ENCODE results near the gene CYP19A1. TPM values are rescaled to one million over a fixed set of nuclear protein-coding genes. Genes with fewer than 3 reads are reported as not detected.

Gene CYP19A1
- total and polyA plus RNA-seq, 2 experiments from 2014 or later, result 0.76 to 1.2 TPM

DNA sequence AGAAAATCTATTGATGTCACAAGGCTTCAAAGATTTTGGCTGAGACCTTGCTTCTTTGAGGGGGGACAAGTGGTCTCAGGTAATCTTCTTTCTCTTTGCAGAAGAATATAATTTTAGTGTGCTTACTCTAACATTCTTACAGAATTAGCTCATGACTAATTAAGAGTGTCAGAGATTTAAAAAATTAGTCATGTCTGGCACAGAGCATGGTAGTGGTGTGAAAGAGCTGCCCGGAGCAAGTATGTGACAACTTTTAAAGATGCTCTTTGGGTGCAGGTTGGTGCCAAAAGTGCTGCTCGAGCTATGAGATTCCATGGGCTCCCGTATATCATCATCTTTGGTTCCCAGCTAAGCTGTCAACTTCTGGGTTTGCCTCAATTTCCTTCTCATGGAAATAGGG lies 31.1 kb downstream of the CYP19A1 start:
- TF ChIP-seq EZH2phosphoT487 (IDR thresholded peaks at IDR 0.05; ENCODE audit: insufficient read depth, low read depth), result no peak
- no peak for TF ChIP-seq EZH2 (IDR thresholded peaks at IDR 0.05; ENCODE audit: insufficient read depth, poor library complexity, severe bottlenecking)
- H3K4me2 ChIP-seq (ENCODE audit: unreplicated experiment), result no peak overlapping the region
- no peaks in the 10 kb centered on the region for H3K79me2 ChIP-seq (ENCODE audit: insufficient read depth)
- no peak overlapping the region for H3K9ac ChIP-seq
- in situ Hi-C loops (cut with MboI), result no loop called here
- peak; percentile 18 for DNase-seq
- H2AFZ ChIP-seq, result no peak overlapping the region
- no peak overlapping the region for H3K27ac ChIP-seq
- 37 to 40% methylated on average over 3 of the region's 3 CpGs for WGBS, 2 experiments (ENCODE audit: low coverage in 1 of 2, low lambda C conversion rate in 2 of 2, missing lambda C conversion rate in 2 of 2)
- H3K9me3 ChIP-seq (ENCODE audit: low read depth), result no peaks in the 10 kb centered on the region
- peaks cover 16% of the 10 kb centered on the region for H3F3A ChIP-seq (ENCODE audit: insufficient read depth)
- H3K27me3 ChIP-seq (replicated peaks; ENCODE audit: insufficient read depth), result no peaks in the 10 kb centered on the region
- H3K4me3 ChIP-seq, result no peak overlapping the region
- no peaks in the 10 kb centered on the region for H3K36me3 ChIP-seq (ENCODE audit: low read depth)
- H4K20me1 ChIP-seq (ENCODE audit: insufficient read depth), result no peaks in the 10 kb centered on the region
- H3K9me2 ChIP-seq (ENCODE audit: insufficient read depth), result no peaks in the 10 kb centered on the region
- peaks cover 14% of the 10 kb centered on the region for H3K4me1 ChIP-seq (ENCODE audit: insufficient read depth)

DNA sequence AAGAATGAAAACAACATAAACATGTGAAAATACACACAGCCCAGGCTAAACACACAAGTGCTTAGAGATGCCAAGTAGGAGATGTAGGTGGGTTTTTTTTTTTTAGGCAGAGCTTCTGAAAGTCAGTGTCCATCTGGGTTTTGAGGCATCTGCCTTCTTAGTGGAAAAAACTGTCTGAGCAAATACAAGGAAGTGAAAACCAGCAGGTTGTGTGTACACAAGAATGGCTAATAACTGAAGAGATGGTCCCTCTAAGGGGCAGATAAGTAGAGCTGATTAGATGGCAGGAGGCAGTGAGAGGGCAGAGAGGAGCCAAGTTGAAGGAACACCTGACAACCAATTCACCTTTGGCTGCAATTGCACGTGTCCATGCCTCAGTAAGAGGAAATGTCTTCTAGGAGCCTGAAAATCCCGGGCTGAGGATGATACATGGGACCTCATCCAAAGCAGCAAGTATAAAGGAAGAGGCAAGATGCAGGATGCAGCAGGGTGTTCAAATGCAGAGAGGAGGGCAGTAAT lies 34.9 kb downstream of the CYP19A1 start:
- Histone ChIP-seq H3K27ac (no peak overlapping the region), H4K20me1 (ENCODE audit: insufficient read depth) (no peaks in the 10 kb centered on the region), H3K4me3 (no peak overlapping the region), H3K9me3 (ENCODE audit: low read depth) (no peaks in the 10 kb centered on the region), H3K4me1 (ENCODE audit: insufficient read depth) (no peaks in the 10 kb centered on the region), H3K79me2 (ENCODE audit: insufficient read depth) (no peaks in the 10 kb centered on the region), H3K9me2 (ENCODE audit: insufficient read depth) (no peaks in the 10 kb centered on the region), H3K4me2 (ENCODE audit: unreplicated experiment) (no peak overlapping the region), H3K27me3 (replicated peaks; ENCODE audit: insufficient read depth) (no peaks in the 10 kb centered on the region), H3K36me3 (ENCODE audit: low read depth) (no peaks in the 10 kb centered on the region), H2AFZ (no peak overlapping the region), H3K9ac (no peak overlapping the region), H3F3A (ENCODE audit: insufficient read depth) (no peaks in the 10 kb centered on the region)
- TF ChIP-seq EZH2phosphoT487 (IDR thresholded peaks at IDR 0.05; ENCODE audit: insufficient read depth, low read depth), result no peak
- TF ChIP-seq EZH2 (IDR thresholded peaks at IDR 0.05; ENCODE audit: insufficient read depth, poor library complexity, severe bottlenecking), result no peak
- 60 to 63% methylated on average over 2 of the region's 2 CpGs for WGBS, 2 experiments (ENCODE audit: low coverage in 1 of 2, low lambda C conversion rate in 2 of 2, missing lambda C conversion rate in 2 of 2)
- in situ Hi-C loops (cut with MboI), result no loop called here
- DNase-seq, result no peak

- TF ChIP-seq EZH2phosphoT487 (IDR thresholded peaks at IDR 0.05; ENCODE audit: insufficient read depth, low read depth), result no peak
- TF ChIP-seq EZH2 (IDR thresholded peaks at IDR 0.05; ENCODE audit: insufficient read depth, poor library complexity, severe bottlenecking), result no peak
- in situ Hi-C loops (cut with MboI), result no loop called here
- 85 to 88% methylated on average over 6 of the region's 6 CpGs for WGBS, 2 experiments (ENCODE audit: low coverage in 1 of 2, low lambda C conversion rate in 2 of 2, missing lambda C conversion rate in 2 of 2)
Observed at GRCh38 chr15:51302480-51302879, 35.9 kb downstream of the CYP19A1 start.

GRCh38 chr15:51299187-51300015 lies 39.0 kb downstream of the CYP19A1 start:
- Histone ChIP-seq H3K27ac (no peak overlapping the region), H3F3A (ENCODE audit: insufficient read depth) (no peaks in the 10 kb centered on the region), H3K36me3 (ENCODE audit: low read depth) (no peaks in the 10 kb centered on the region), H3K9me3 (ENCODE audit: low read depth) (no peaks in the 10 kb centered on the region), H4K20me1 (ENCODE audit: insufficient read depth) (no peaks in the 10 kb centered on the region), H3K4me3 (no peak overlapping the region), H3K4me2 (ENCODE audit: unreplicated experiment) (no peak overlapping the region), H3K9me2 (ENCODE audit: insufficient read depth) (no peaks in the 10 kb centered on the region), H2AFZ (no peak overlapping the region), H3K27me3 (replicated peaks; ENCODE audit: insufficient read depth) (no peaks in the 10 kb centered on the region), H3K4me1 (ENCODE audit: insufficient read depth) (no peaks in the 10 kb centered on the region), H3K79me2 (ENCODE audit: insufficient read depth) (no peaks in the 10 kb centered on the region), H3K9ac (no peak overlapping the region)
- 84 to 88% methylated on average over 5 of the region's 5 CpGs for WGBS, 2 experiments (ENCODE audit: low coverage in 1 of 2, low lambda C conversion rate in 2 of 2, missing lambda C conversion rate in 2 of 2)
- DNase-seq, result no peak
- in situ Hi-C loops (cut with MboI), result no loop called here
- TF ChIP-seq EZH2phosphoT487 (IDR thresholded peaks at IDR 0.05; ENCODE audit: insufficient read depth, low read depth) (no peak), EZH2 (IDR thresholded peaks at IDR 0.05; ENCODE audit: insufficient read depth, poor library complexity, severe bottlenecking) (no peak)

More at GRCh38 chr15:51302480-51302879, 35.9 kb downstream of the CYP19A1 start:
- Histone ChIP-seq H3K9me2 (ENCODE audit: insufficient read depth) (no peaks in the 10 kb centered on the region), H3K4me3 (no peak overlapping the region), H3K4me2 (ENCODE audit: unreplicated experiment) (no peak overlapping the region), H4K20me1 (ENCODE audit: insufficient read depth) (no peaks in the 10 kb centered on the region), H3K9me3 (ENCODE audit: low read depth) (no peaks in the 10 kb centered on the region), H3K27ac (no peak overlapping the region), H3K79me2 (ENCODE audit: insufficient read depth) (no peaks in the 10 kb centered on the region), H2AFZ (no peak overlapping the region), H3K4me1 (ENCODE audit: insufficient read depth) (no peaks in the 10 kb centered on the region), H3K36me3 (ENCODE audit: low read depth) (no peaks in the 10 kb centered on the region), H3K9ac (no peak overlapping the region), H3F3A (ENCODE audit: insufficient read depth) (no peaks in the 10 kb centered on the region), H3K27me3 (replicated peaks; ENCODE audit: insufficient read depth) (no peaks in the 10 kb centered on the region)
- DNase-seq, result no peak

Data from GM23248 (cell line).